GM18519 (cell line): ENCODE measurements around the gene BACE2.
"Not testable (repeated sequence)": the region's sequence is repeated elsewhere in the genome, so short reads cannot be mapped to it uniquely, and the experiment has no call there.

Source experiments
- ATAC-seq: cut with Tn5 transposase; IDR thresholded peaks from one replicate; pipeline ENCODE4 v1.9.1; 2021; ENCODE audit warnings: mild to moderate bottlenecking, moderate library complexity; ENCODE audit not compliant: unreplicated experiment, low FRiP score

The BACE2 gene

DNA sequence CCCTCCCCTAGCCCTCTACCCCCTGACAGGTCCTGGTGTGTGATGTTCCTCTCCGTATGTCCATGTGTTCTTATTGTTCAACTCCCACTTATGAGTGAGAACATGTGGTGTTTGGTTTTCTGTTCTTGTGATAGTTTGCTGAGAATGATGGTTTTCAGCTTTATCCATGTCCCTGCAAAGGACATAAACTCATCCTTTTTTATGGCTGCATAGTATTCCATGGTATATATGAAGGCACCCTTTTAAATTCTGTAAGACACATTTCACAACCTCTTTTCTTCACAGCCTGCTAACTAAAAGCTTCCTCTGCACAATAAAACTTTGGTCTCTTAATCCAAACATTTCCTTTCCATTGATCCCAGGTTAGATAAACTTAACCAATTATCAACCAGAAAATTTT, 88.3 kb downstream of the BACE2 start:
- not testable (repeated sequence) for ATAC-seq

- no peak for ATAC-seq
These were observed 89.1 kb downstream of the BACE2 start for GRCh38 chr21:41256771-41257702.

GRCh38 chr21:41258617-41259016, 90.7 kb downstream of the BACE2 start:
- no peak for ATAC-seq

GRCh38 chr21:41260428-41260827, 92.5 kb downstream of the BACE2 start:
- ATAC-seq: no peak

DNA sequence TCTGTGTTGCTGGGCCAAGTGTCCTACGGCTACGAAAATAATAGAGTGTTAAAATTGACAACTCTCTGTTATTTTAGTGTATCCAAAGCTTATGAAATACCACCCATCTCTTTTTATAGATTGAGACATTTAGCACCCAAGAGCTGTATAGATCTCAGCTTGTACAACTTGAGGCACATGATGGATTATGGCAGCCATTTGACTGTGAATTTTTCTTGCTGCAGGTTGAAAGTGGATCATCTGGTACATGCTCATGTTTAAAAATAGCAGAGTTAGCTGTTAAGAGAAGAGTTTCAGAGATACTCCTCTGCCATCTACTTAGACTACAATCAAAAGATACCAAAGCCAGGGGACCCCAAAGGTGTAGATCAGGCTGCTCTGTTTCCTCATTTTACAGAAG, 99.4 kb downstream of the BACE2 start:
- ATAC-seq: no peak

GRCh38 chr21:41269535-41269934, 101.6 kb downstream of the BACE2 start:
- ATAC-seq: no peak

DNA sequence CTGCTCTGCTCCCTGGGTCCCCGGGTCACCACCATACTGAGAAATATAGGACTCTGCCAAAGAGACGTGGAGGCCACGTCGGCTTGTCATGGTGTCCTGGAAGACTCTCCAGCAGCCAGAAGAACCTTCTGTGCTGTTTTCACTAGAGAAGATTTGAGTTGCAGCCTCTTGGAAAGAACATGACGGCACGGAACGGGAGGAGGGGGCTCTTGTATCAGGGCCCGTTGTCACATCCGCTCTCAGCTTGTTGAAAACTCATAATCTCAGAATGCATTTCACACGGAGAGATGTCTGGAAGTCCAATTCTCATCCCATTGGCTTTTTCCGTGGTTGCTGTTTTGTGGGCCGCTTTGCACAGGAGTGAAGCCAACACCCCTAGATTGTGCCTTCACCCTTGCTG, 109.2 kb downstream of the BACE2 start:
- ATAC-seq: no peak

- no peak for ATAC-seq
These were observed 109.9 kb downstream of the BACE2 start for GRCh38 chr21:41277846-41278245.

DNA sequence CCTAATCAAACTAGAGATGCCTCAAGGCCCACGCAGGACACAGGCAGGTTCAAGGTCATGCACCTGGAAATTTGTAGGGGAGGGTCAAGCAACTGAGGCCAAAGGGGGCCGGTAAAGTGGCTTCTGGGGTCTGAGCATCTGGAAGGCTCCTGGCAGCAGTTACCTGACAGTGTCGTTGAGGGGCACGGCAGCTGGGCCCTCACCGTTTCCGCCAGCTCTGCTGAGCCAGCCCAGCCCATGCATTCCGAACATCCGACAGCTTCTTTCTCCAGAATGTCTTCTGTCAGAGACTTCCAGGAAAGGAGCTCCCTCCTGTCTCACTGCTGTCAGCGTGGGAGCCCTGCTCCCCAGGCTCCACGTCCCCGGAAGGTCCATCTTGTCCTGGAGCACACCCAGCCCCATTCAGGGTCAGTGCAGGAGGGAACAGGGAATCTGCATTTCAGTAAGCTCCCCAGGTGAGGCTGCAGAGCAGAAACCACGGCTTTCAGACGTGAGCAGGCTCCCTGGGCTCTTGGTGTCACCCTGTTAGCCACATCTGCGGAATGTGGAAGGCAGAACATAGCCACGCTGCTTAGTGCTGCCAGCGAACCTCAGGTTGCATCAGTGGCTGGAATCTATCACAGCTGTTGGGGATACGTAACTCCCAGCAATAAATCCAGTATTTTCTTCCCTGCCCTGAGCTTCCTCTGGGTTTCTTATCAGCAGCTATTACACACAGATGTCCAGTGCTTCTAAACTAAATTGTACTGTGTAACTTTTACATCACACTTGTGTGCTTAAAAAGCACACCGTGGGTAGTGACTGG, 112.4 kb downstream of the BACE2 start:
- ATAC-seq: no peak

DNA sequence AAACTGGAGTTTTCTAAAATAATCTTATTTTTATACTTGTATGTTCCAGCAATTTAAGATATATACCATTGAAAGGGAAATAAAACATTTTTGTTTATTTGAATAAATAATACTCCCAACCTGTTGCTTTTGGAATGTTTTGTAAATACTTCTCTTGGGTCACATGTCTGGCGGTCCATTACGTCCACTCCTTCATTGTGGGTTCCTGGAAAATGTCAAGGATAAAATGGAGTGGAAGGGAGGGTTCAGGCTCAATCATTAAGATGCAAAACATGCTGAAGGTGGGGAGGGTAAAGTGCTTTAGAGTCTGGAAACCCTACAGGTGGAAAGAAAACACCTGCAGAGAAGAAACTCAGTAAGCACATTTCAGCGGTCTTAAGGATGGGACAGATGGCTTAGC, 114.5 kb downstream of the BACE2 start:
- ATAC-seq: no peak

GRCh38 chr21:41283211-41283818, 115.4 kb downstream of the BACE2 start:
- ATAC-seq: peak; percentile 83

GRCh38 chr21:41289431-41289830, 121.5 kb downstream of the BACE2 start:
- no peak for ATAC-seq

DNA sequence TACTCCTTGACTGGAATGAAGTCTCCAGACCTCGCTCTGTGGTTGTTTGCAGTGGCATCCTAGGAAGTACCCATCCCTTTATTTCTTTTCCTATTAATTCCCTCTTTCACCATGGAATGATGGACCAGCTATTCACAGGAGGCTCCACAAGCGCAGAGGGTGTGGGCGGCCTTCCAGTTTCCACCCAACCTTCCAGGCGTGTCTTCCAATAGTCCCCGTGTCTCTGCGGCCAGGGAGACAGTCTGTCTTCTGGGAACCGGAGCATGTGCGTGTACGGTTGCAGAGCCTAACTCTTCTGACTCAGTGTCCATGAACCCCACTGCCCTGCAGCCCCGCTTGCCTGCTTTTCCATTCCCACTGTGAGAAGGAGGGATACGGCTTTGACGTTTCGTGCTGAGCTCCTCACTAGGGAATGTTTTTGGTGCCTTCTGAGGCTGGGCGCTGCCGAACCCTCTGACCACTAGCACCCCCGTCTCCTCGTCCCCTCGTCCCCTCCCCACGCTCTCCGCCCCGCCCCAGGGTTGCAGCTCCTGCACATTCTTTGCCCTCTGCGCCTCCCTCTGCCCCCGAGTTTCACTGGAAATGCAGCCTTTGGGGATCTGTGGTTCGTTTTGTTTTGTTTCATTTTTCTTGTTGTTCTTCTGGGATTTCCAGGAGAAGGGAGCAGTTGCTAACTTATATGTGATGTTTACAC, 122.3 kb downstream of the BACE2 start:
- no peak for ATAC-seq

- no peak for ATAC-seq
These were observed 126.7 kb downstream of the BACE2 start for GRCh38 chr21:41294548-41295231.

DNA sequence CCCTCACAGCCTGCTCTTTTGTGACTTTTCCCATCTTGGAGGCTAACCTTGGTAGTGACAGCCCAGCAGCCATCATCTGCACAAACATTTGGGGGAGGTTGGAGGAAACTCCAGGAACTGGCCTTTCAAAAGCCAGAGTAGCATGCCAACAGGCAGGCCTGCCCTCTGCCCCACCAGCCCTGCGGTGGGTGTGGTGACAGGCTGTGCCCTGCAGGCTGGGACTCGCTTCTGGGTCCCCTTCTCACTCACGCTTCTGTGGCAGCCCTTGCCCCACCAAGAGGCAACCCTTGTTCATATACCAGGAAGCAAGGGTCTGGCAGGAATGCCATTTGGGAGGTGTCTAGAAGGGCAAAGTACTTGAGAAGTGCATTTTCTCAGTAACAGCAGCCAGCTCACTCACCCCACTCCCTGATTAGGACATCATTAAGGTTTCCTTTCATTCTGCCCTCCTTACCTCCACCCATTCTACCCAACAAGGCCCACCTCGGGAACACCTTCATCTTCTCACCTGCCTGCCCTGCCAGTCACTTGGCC, 127.8 kb downstream of the BACE2 start:
- no peak for ATAC-seq

GRCh38 chr21:41302976-41303375, 135.0 kb downstream of the BACE2 start:
- no peak for ATAC-seq

DNA sequence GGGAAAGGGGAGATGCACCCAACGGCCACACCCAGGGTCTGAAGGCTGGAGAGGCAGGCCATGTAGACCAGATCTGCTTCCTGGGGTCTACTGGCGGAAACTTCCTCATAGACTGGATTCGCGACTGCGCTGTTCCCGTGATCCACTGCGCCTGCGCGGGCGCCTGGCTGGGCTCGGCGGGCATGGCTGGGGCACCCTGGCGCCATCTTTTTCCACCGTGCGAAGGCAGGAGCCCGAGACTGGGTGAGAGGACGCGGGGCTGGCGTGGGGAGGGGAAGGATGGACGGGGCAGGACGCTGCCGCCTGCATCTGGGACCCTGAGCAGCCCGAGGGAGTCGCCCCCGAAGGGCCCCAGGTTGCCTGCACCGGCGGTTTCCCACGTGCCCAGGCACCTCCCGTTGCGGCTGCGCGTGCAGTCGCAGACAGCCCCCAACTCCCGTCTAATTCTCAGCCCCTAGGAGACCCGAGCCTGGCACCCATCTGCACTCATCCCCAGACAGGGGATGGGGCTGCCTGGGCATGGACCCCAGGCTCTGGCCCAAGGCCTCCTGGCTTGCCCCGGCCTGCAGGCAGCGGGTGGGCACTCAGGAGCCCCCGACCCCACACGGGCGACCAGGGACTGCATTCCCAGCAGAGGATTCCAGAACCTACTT, 136.2 kb downstream of the BACE2 start:
- no peak for ATAC-seq

DNA sequence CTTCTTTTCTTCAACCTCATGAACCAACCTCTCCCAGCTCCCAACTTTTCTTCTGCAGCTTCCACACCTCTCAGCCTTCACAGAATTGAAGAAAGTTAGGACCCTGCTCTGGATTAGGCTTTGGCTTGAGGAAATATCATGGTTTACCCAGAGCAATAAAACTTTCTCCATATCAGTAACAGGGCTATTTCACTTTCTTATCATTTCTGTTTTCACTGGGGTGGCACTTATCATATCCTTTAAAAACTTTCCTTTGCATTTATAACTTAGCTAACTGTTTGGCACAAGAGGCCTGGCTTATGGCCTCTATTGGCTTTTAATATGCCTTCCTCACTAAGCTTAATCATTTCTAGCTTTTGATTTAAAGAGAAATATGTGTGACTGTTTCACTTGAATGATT, 139.3 kb downstream of the BACE2 start:
- no peak for ATAC-seq
